KG1 (cell line): ENCODE data around the gene ASXL2.

Experiments used
- DNase-seq: peaks from one replicate; lab custom pipeline; 2025; lab: John Stamatoyannopoulos, UW

ASXL2 gene

DNA sequence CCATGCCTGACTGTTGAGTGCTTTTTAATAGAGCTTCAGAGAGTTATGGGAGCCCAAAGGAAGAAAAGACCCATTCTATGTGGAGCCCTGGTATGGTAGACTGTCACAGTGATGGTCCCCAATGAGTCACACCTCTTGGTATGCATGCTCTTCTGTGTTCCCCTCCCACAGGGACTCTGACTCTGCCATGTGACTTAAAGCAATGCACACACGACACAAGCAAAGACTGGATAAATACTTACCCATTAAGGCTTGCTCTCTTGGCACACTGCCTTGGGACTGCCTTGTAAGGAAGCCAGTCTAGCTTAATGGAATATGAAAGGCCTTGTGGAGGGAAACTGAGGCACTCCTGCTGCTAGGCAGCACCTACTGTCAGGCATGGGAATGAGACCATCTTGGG, 188.2 kb downstream of the ASXL2 start:
- no peak for DNase-seq

- no peak for DNase-seq
Measured at GRCh38 chr2:25688236-25688635, 190.1 kb downstream of the ASXL2 start.

DNA sequence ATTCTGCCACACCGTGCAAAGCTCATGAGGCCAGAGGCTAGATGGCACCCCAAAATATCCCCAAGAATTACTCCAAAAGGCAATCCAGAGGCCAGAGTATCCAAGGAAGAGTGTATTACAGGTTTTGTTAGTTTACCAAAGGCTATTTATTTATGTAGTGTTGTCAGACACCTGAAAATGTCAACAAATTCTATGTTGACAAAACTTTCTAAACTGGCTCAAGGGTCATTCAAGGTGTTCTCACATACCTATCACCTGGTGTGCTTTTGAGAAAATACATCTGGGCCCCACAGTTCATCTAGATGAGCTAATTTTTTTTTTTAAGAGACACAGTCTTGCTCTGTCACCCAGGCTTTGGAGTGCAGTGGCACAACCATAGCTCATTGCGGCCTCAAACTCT, 192.5 kb downstream of the ASXL2 start:
- DNase-seq: no peak

- DNase-seq: no peak
Measured at GRCh38 chr2:25684577-25685473, 193.5 kb downstream of the ASXL2 start.
